DMS153 treated with DMSO at 0.1 percent for 48 hours (cell line): Measurements from ENCODE around the gene PGLYRP1.
A peak's percentile ranks its signal among the peaks of the same experiment; 100 is the strongest.

Experiments used
- DNase-seq: peaks from one replicate; lab custom pipeline; 2025; ENCODE audit not compliant: unreplicated experiment; lab: John Stamatoyannopoulos, UW

The PGLYRP1 gene

GRCh38 chr19:46033401-46033800 lies 10.5 kb upstream of the PGLYRP1 start:
- no peak for DNase-seq

- no peak for DNase-seq
Measured at GRCh38 chr19:46032597-46033025, 9.8 kb upstream of the PGLYRP1 start.

GRCh38 chr19:46031781-46032596 lies 9.1 kb upstream of the PGLYRP1 start:
- no peak for DNase-seq

GRCh38 chr19:46030812-46031550 lies 8.1 kb upstream of the PGLYRP1 start:
- no peak for DNase-seq

GRCh38 chr19:46025835-46026234 lies 3.0 kb upstream of the PGLYRP1 start:
- DNase-seq, result no peak

- no peak for DNase-seq
Measured at GRCh38 chr19:46023311-46023779, 492 bp upstream of the PGLYRP1 start.

- no peak for DNase-seq
Measured at GRCh38 chr19:46022061-46022430, 807 bp downstream of the PGLYRP1 start.

- no peak for DNase-seq
Measured at GRCh38 chr19:46021531-46022041, 1.3 kb downstream of the PGLYRP1 start.

- no peak for DNase-seq
Measured at GRCh38 chr19:46020819-46021125, 2.1 kb downstream of the PGLYRP1 start.

- no peak for DNase-seq
Measured at GRCh38 chr19:46019270-46019669, 3.6 kb downstream of the PGLYRP1 start.

GRCh38 chr19:46018729-46019251 lies 4.1 kb downstream of the PGLYRP1 start:
- DNase-seq, result no peak

- no peak for DNase-seq
Measured at GRCh38 chr19:46017874-46018675, 4.8 kb downstream of the PGLYRP1 start.

GRCh38 chr19:46017095-46017429 lies 5.8 kb downstream of the PGLYRP1 start:
- no peak for DNase-seq

- peak; percentile 68 for DNase-seq
Measured at GRCh38 chr19:46016426-46017094, 6.3 kb downstream of the PGLYRP1 start.

- DNase-seq, result no peak
Measured at GRCh38 chr19:46015687-46016425, 7.0 kb downstream of the PGLYRP1 start.

- DNase-seq, result peak; percentile 71
Measured at GRCh38 chr19:46014941-46015686, 7.7 kb downstream of the PGLYRP1 start.

- no peak for DNase-seq
Measured at GRCh38 chr19:46014534-46014933, 8.3 kb downstream of the PGLYRP1 start.

- peak; percentile 34 for DNase-seq
Measured at GRCh38 chr19:46009530-46010510, 13.0 kb downstream of the PGLYRP1 start.
